ENCODE measurements around the gene IL18BP.
A peak's percentile ranks its signal among the peaks of the same experiment; 100 is the strongest.

IL18BP gene

GRCh38 chr11:71999362-71999761, 653 bp downstream of the IL18BP start (continued):
- TF ChIP-seq ZSCAN5A (tag by site-specific recombination; IDR thresholded peaks at IDR 0.05): no peak

DNA sequence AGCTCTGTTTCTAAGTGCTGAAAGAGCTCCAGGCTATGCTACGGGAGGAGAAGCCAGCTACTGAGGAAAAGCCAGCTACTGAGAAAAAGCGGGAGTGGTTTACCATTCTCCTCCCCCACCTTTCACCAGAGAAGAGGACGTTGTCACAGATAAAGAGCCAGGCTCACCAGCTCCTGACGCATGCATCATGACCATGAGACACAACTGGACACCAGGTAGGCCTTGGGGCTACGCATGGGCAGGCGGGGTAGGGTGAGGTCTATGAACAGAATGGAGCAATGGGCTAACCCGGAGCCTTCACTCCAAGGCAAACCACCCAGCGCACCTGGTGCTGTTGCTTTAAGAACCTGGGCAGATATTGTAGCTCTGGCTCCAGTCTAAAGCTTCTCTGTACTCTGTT, 1.1 kb downstream of the IL18BP start:
- H3K9me3 ChIP-seq (ENCODE audit: control insufficient read depth, insufficient read depth, low read depth, low read length): no peaks in the 10 kb centered on the region
- ChIA-PET POLR2A (interaction anchor here (0.6 to 1.8 kb wide), 2 partner anchors 15 to 16 kb away, joined by 3 to 4 read pairs; no protein-coding TSS in a partner anchor), CTCF (interaction anchor here (0.8 to 1.3 kb wide), 3 partner anchors 21 to 26 kb away, joined by 4 to 6 read pairs (median 4); no protein-coding TSS in a partner anchor)
- no peaks in the 10 kb centered on the region for H3K4me1 ChIP-seq (ENCODE audit: control insufficient read depth, insufficient read depth, low read length)
- peak; percentile 36; the same call in 1 of the 2 replicates for TF ChIP-seq OSR2 (tag by site-specific recombination; IDR thresholded peaks at IDR 0.05)
- no peak for TF ChIP-seq ZNF449 (tag by site-specific recombination; IDR thresholded peaks at IDR 0.05)
- H3K27ac ChIP-seq (ENCODE audit: extremely low read depth, low read depth, low read length): no peak overlapping the region
- H3K4me3 ChIP-seq (ENCODE audit: low read depth, low read length): no peak overlapping the region
- H3K36me3 ChIP-seq (ENCODE audit: control insufficient read depth in 2 of 2, insufficient read depth in 1 of 2, low read length in 2 of 2): peaks cover 0 to 62% of the 10 kb centered on the region in 2 experiments; a peak in 1 of 3 replicates

- Histone ChIP-seq H3K4me3 (ENCODE audit: low read depth, low read length) (no peak overlapping the region), H3K27ac (ENCODE audit: extremely low read depth, low read depth, low read length) (no peak overlapping the region), H3K4me1 (ENCODE audit: control insufficient read depth, insufficient read depth, low read length) (no peaks in the 10 kb centered on the region), H3K36me3 (ENCODE audit: control insufficient read depth in 2 of 2, insufficient read depth in 1 of 2, low read length in 2 of 2) (peaks cover 0 to 64% of the 10 kb centered on the region in 2 experiments; a peak in 1 of 3 replicates), H3K9me3 (ENCODE audit: control insufficient read depth, insufficient read depth, low read depth, low read length) (no peaks in the 10 kb centered on the region)
- ChIA-PET CTCF (interaction anchor here (0.8 to 1.3 kb wide), 4 partner anchors 22 to 25 kb away, joined by 4 to 6 read pairs (median 4); no protein-coding TSS in a partner anchor), POLR2A (interaction anchor here (0.6 to 1.8 kb wide), 2 partner anchors 14 to 17 kb away, joined by 3 to 4 read pairs; no protein-coding TSS in a partner anchor)
- TF ChIP-seq ZNF837 (tag by site-specific recombination; IDR thresholded peaks at IDR 0.05) (no peak), ZNF19 (tag by site-specific recombination; IDR thresholded peaks at IDR 0.05; ENCODE audit: low read depth) (no peak), ZNF544 (tag by site-specific recombination; IDR thresholded peaks at IDR 0.05) (no peak), ZNF112 (tag by site-specific recombination; IDR thresholded peaks at IDR 0.05) (no peak), GLI4 (tag by site-specific recombination; IDR thresholded peaks at IDR 0.05) (no peak)
- TF ChIP-seq, protein P1, sequence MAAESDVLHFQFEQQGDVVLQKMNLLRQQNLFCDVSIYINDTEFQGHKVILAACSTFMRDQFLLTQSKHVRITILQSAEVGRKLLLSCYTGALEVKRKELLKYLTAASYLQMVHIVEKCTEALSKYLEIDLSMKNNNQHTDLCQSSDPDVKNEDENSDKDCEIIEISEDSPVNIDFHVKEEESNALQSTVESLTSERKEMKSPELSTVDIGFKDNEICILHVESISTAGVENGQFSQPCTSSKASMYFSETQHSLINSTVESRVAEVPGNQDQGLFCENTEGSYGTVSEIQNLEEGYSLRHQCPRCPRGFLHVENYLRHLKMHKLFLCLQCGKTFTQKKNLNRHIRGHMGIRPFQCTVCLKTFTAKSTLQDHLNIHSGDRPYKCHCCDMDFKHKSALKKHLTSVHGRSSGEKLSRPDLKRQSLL (tag by site-specific recombination; IDR thresholded peaks at IDR 0.05): no peak
These were observed 1.6 kb downstream of the IL18BP start for GRCh38 chr11:72000202-72000867.

GRCh38 chr11:72001285-72001684, 2.6 kb downstream of the IL18BP start:
- TF ChIP-seq, protein P2, sequence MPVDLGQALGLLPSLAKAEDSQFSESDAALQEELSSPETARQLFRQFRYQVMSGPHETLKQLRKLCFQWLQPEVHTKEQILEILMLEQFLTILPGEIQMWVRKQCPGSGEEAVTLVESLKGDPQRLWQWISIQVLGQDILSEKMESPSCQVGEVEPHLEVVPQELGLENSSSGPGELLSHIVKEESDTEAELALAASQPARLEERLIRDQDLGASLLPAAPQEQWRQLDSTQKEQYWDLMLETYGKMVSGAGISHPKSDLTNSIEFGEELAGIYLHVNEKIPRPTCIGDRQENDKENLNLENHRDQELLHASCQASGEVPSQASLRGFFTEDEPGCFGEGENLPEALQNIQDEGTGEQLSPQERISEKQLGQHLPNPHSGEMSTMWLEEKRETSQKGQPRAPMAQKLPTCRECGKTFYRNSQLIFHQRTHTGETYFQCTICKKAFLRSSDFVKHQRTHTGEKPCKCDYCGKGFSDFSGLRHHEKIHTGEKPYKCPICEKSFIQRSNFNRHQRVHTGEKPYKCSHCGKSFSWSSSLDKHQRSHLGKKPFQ (tag by site-specific recombination; IDR thresholded peaks at IDR 0.05): no peak
- TF ChIP-seq ZBTB44 (tag by site-specific recombination; IDR thresholded peaks at IDR 0.05): no peak
- no peak for TF ChIP-seq ZNF10 (tag by site-specific recombination; IDR thresholded peaks at IDR 0.05)
- TF ChIP-seq GFI1B (tag by site-specific recombination; IDR thresholded peaks at IDR 0.05): no peak
- TF ChIP-seq ZFP37 (tag by site-specific recombination; IDR thresholded peaks at IDR 0.05): no peak
- TF ChIP-seq BCL11A (tag by site-specific recombination; IDR thresholded peaks at IDR 0.05; ENCODE audit: low read depth): no peak
- peaks cover 0 to 66% of the 10 kb centered on the region in 2 experiments; a peak in 1 of 3 replicates for H3K36me3 ChIP-seq (ENCODE audit: control insufficient read depth in 2 of 2, insufficient read depth in 1 of 2, low read length in 2 of 2)
- CTCF ChIA-PET: interaction anchor here (0.7 to 1.2 kb wide), 2 partner anchors 13 to 23 kb away, joined by 3 to 4 read pairs; no protein-coding TSS in a partner anchor

More at GRCh38 chr11:72001285-72001684, 2.6 kb downstream of the IL18BP start:
- H3K4me3 ChIP-seq (ENCODE audit: low read depth, low read length): no peak overlapping the region
- H3K27ac ChIP-seq (ENCODE audit: extremely low read depth, low read depth, low read length): no peak overlapping the region
- no peaks in the 10 kb centered on the region for H3K4me1 ChIP-seq (ENCODE audit: control insufficient read depth, insufficient read depth, low read length)
- POLR2A ChIA-PET: interaction anchor here (1.8 kb wide), 1 partner anchor 13 kb away, joined by 4 read pairs; no protein-coding TSS in a partner anchor
- no peaks in the 10 kb centered on the region for H3K9me3 ChIP-seq (ENCODE audit: control insufficient read depth, insufficient read depth, low read depth, low read length)
